Measurements from ENCODE around the gene DZIP3.
"Not testable (repeated sequence)": the region's sequence is repeated elsewhere in the genome, so short reads cannot be mapped to it uniquely, and the experiment has no call there.

DZIP3 gene

GRCh38 chr3:108599677-108600409 is 10.3 kb downstream of the DZIP3 start:
- no peak for DNase-seq

GRCh38 chr3:108602249-108602934 is 12.9 kb downstream of the DZIP3 start:
- no peak for DNase-seq

- no peak for DNase-seq
Observed at GRCh38 chr3:108602935-108603294, 13.4 kb downstream of the DZIP3 start.

- no peak for DNase-seq
Observed at GRCh38 chr3:108603691-108604090, 14.2 kb downstream of the DZIP3 start.

- DNase-seq: no peak
Observed at GRCh38 chr3:108605028-108605427, 15.5 kb downstream of the DZIP3 start.

- no peak for DNase-seq
Observed at GRCh38 chr3:108605491-108605890, 16.0 kb downstream of the DZIP3 start.

- no peak for DNase-seq
Observed at GRCh38 chr3:108608750-108609149, 19.2 kb downstream of the DZIP3 start.

- DNase-seq: no peak
Observed at GRCh38 chr3:108610651-108611050, 21.1 kb downstream of the DZIP3 start.

- DNase-seq: not testable (repeated sequence)
Observed at GRCh38 chr3:108616090-108616489, 26.6 kb downstream of the DZIP3 start.

- DNase-seq: no peak
Observed at GRCh38 chr3:108620250-108620649, 30.7 kb downstream of the DZIP3 start.

GRCh38 chr3:108623504-108623903 is 34.0 kb downstream of the DZIP3 start:
- DNase-seq: peak; percentile 71

GRCh38 chr3:108629974-108630373 is 40.5 kb downstream of the DZIP3 start:
- DNase-seq: no peak

- DNase-seq: no peak
Observed at GRCh38 chr3:108642526-108642925, 53.0 kb downstream of the DZIP3 start.

- DNase-seq: no peak
Observed at GRCh38 chr3:108645364-108645763, 55.8 kb downstream of the DZIP3 start.

- DNase-seq: not testable (repeated sequence)
Observed at GRCh38 chr3:108655664-108656063, 66.1 kb downstream of the DZIP3 start.

- no peak for DNase-seq
Observed at GRCh38 chr3:108661699-108662098, 72.2 kb downstream of the DZIP3 start.

- peak; percentile 36 for DNase-seq
Observed at GRCh38 chr3:108662142-108662738, 72.7 kb downstream of the DZIP3 start.

GRCh38 chr3:108664266-108664665 is 74.7 kb downstream of the DZIP3 start:
- DNase-seq: no peak

GRCh38 chr3:108667312-108667711 is 77.8 kb downstream of the DZIP3 start:
- no peak for DNase-seq

- no peak for DNase-seq
Observed at GRCh38 chr3:108669208-108669607, 79.7 kb downstream of the DZIP3 start.

GRCh38 chr3:108672701-108673100 is 83.2 kb downstream of the DZIP3 start:
- DNase-seq: no peak

GRCh38 chr3:108673988-108674661 is 84.6 kb downstream of the DZIP3 start:
- DNase-seq: no peak

GRCh38 chr3:108677811-108678210 is 88.3 kb downstream of the DZIP3 start:
- no peak for DNase-seq

- not testable (repeated sequence) for DNase-seq
Observed at GRCh38 chr3:108692286-108692685, 102.8 kb downstream of the DZIP3 start.

Measured in DMS 273 treated with DMSO at 0.1 percent for 48 hours (cell line).